Activated CD8-positive, alpha-beta memory T cell treated with anti-CD3 and anti-CD28 coated beads for 4 hours (primary cell): Measurements from ENCODE around the gene CCDC34.

ENCODE experiments used
- DNase-seq, 2 donors: peaks; one replicate each; pipeline ENCODE4 v3.0.0-alpha.2; 2020; ENCODE audit warnings: low read depth in 2 of 2

CCDC34 gene, protein sequence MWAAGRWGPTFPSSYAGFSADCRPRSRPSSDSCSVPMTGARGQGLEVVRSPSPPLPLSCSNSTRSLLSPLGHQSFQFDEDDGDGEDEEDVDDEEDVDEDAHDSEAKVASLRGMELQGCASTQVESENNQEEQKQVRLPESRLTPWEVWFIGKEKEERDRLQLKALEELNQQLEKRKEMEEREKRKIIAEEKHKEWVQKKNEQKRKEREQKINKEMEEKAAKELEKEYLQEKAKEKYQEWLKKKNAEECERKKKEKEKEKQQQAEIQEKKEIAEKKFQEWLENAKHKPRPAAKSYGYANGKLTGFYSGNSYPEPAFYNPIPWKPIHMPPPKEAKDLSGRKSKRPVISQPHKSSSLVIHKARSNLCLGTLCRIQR

DNA sequence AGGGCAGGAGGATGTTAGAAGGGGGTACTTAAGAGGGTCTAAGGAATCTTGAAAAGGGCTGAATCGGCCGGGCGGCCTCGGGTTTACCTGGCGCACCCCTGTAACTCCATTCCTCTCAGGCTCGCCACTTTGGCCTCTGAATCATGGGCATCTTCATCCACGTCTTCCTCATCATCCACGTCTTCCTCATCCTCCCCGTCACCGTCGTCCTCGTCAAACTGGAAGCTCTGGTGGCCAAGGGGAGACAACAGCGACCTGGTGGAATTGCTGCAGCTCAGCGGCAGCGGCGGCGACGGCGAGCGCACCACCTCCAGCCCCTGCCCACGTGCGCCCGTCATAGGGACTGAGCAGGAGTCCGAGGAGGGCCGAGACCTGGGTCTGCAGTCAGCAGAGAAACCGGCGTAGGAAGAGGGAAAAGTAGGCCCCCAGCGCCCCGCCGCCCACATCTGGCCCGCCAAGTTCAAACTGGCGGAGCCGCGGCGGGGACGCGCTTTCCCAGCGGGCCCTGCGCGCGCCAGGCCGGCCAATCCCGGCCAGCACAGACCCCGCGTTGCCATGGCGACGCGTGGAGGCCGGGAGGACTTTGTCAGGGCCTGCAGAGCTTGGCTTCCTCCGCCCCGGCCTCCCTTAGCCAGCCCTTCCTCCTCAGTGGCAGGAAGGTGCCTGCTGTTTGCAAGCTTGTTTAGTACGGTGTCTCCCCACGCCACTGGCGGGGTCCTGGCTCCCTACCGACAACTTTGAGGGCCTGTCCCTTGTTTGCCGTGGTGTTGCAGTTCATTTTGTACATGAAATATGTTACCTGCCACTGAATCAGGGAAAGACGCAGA is at the start of gene CCDC34:
Gene CCDC34, minus strand, starts transcription at position 467 of the 827 bp plus-strand sequence. Its CDS starts 21 bp downstream, at position 446.
- DNase-seq, result peak; percentile 64 to 73

DNA sequence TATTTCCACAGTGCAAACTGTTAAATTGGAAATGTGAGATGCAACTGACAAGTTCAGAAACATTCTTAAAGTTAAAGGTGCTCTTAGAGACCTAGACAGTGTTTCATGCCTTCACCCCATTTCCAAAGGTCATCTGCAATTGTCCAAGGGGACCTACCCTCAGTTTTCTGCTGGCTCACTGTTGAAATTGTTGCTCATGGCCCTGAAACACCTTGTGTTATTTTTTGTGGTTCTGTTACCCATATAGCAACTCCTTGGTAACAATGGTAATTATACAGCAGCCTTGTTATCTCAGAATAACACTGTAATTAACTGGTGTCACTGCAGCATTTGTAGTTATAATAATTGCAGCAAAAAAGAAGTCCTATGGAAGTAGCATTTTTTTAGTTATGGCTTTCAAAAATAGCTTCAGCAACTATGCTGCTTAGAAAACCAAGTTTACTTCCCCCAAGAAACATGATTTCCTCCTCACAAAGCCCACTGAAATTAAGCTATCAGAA is 49.2 kb upstream of the CCDC34 start:
- DNase-seq, result no peak

DNA sequence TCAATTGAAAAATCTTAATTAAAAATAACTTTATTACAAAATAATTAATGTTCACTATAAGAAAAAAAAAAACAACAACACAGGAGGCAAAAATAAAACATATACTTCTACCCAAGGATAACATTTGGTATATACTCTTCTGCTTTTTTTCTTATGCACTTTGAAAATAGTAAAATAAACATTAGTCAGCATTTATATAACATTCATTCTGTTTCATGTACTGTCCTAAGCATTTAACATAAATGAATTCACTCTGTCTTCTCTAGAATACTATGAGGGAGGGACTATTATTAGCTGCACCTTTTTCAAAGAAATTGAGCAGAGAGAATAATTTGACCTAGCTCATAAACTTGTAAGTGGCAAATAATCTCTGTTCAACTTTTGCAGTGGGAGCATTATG is 48.3 kb upstream of the CCDC34 start:
- DNase-seq, result no peak

DNA sequence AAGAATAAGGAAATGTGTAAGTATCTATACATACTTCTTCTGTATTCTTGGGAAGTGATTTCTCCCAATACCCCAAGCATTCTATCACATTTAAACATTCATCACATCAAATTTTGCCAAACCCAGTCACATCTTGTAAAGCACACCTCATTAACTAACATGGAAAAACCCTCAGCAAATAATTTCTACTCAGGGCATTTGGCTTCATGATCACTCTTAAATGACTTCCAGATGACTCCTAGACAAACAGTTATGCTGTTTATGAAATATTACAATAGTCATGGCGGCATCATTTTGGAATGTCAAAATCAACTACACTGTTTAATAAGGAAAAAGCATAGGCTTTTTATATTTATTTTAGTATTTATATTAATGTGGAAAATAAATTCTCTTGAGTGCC is 47.3 kb upstream of the CCDC34 start:
- no peak for DNase-seq

DNA sequence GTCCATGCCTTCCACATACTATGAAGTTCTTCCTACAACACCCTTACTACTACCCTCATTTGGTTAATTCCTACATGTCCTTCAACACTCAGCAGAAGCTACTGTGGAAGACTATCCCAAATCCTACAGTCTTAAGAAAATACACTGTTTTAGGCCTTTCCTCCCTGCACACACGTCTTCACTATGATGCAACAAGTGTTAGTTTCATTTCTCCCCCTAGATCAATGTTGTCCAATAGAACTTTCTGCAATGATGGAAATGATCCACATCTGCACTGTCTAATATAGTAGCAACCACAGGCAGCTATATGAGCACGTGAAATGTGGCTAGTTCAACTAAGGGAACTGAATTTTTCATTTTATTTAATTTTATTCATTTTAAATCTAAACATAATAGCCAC is 46.7 kb upstream of the CCDC34 start:
- DNase-seq, result no peak

DNA sequence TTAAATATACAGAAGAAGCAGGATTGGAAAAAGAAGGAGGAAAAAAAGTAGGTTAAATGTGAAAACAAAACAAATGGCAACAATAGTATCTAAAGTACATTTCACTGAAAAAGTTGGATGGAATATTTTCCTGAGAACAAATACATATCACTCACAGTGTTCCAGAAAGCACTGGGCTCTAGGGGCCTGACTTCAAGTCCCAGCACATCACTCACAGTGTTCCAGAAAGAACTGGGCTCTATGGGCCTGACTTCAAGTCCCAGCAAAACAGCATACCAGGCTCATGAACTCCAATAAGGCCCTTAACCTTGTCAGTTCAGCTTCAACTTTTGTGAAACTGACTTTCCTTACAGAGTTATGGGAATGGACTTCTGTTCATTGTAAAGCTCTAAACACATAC is 46.0 kb upstream of the CCDC34 start:
- DNase-seq, result no peak

DNA sequence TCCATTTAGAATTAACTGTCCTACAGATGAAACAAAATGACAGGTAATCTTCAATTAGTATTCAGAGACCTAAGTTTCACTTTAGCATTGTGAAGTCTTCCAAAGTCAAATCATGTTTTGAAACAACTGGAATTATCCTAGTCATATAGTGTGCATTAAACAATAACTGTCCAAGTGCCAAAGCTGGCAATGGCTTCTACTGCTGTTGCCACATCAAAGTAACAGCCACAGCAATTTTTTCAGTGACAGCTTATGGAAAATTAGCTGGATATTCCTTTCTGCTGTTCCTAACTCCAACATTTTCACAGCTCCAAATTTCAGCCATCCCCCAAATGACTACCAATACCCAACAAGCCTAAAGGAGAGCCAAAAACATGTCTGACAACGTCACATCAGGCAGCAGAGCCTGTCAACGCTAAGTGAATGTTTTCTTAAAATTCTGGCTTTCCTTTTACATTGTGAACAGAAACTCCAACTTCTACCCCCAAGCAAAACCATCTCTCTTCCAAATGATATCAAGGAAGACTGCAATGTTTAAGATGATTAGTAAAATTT is 45.3 kb upstream of the CCDC34 start:
- DNase-seq, result no peak

DNA sequence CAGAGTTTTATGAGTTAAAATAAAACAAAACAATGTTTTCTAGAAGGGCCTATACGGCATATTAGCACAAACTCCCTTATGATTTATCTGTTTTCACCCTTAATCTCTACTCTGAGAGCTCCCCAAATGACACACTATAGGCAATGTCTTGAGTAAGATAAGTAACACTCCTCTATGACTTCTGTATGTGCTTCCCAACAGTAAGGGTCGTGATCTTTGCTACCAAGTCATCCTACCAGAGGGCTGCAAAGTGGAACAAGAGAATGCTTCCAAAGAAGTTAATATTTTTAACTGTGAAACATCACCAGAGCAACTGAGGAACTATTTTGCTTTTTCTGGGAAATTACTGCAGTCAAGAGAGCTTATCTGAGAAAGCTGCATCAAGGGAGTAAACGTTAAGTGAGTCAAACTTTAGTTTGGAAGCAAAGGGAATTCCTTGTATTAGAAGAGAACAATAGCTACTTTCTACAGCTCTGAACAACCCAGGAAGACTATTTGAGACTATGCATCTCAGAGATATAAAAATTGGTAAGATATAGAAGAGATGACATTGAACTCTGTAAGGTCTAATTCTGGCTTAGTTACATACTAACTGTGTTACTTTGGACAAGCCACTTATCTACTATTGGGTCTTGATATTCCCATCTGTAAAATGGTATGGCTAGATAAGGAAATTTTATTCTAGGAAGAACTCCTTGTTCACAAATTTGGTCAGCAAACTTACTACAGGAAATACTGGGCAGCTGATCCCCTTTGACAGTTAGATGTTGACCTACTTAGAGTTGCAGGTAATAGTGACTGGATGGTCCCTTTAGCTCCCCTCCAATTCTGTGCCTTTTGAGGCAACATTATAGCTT is 43.7 kb upstream of the CCDC34 start:
- DNase-seq, result no peak

DNA sequence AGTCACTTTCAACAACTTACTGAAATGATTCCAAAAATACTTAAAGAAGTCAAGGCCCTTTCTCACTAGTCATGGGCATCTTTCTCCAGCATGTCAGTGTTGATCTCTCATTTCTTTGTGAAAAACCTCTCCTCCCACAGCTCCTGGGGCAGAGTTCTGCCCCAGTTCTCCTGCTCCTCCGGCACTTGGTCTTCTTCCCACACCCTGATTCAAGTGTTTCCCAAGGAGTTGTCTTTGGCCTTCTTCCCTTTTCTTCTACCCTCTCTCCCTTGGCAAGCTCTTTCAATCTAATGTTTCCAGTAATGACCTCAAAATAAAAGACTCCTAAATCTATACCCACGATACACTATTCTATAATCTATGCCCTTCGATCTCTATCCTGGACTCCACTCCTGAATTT is 42.1 kb upstream of the CCDC34 start:
- no peak for DNase-seq

DNA sequence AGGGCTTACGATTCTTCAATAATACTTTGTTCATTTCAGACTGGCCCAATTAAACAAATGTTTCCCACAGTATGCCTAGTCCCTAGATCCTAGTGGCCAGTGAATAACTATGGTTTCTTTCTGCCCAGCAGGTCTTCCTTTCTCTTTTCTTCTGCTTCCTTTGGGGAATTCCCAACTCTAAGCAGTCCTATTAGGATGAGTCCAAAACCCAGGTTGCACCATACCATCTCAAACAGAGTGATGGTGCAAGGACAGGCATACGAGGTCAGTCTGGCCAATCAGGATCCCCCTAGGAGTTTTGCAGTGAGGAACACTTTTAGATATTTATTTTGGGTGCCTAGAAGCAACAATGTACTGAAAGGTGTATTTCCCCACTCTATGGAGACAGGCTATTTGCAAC is 41.4 kb upstream of the CCDC34 start:
- DNase-seq, result no peak

DNA sequence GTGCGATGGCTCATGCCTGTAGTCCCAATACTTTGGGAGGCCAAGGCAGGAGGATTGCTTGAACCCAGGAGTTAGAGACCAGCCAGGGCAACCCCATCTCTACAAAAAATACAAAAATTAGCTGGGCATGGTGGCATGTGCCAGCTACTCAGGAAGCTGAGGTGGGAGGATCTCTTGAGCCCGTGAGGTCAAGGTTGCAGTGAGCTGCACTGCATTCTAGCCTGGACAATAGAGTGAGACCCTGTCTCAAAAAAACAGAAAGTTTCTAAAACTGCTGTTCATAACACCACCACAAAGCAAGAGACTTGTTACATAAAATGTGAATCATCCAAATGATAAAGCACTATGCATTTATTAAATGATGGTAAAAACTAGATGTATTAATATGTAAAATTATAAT is 40.2 kb upstream of the CCDC34 start:
- DNase-seq, result no peak

DNA sequence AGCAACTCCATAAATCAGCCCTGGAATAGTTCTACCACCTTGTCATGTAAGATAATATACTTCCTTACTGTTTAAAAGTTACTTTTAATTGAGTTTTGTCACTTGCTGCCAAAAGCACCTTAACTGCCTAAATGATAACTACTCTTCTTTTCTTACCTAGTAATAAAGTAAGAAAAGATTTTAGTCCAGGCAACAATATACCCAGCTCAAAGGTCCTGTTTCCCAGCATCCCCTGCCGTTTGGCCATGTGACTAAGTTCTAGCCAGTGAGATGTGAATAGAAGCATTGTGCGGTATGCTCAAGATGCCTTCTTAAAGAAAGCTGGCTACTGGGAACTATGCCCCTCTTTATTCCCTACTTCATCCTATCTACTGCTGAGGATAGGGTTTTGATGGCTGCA is 39.4 kb upstream of the CCDC34 start:
- DNase-seq, result no peak

DNA sequence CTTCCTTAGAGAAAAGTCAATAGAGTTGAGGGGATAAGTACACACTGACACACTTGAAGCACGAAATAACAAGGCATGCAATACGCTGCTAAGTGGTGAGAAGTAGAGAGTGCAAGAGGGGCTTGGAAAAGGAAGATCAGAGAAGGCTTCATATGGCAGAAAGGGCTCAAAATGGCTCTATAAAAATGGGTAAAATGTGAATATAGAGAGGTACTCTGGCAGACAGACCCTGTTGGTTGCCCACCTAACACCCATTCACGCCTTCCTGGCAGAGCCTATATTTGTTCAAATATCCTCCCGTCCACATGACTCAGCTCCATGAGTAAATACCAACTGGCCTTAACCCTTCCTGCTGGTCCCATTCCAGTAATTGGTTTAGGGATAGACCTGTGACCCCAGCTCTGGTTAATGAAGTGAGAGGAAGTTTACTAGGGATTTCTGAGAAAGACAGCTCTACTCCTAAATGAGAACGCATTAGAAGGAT is 38.9 kb upstream of the CCDC34 start:
- no peak for DNase-seq

DNA sequence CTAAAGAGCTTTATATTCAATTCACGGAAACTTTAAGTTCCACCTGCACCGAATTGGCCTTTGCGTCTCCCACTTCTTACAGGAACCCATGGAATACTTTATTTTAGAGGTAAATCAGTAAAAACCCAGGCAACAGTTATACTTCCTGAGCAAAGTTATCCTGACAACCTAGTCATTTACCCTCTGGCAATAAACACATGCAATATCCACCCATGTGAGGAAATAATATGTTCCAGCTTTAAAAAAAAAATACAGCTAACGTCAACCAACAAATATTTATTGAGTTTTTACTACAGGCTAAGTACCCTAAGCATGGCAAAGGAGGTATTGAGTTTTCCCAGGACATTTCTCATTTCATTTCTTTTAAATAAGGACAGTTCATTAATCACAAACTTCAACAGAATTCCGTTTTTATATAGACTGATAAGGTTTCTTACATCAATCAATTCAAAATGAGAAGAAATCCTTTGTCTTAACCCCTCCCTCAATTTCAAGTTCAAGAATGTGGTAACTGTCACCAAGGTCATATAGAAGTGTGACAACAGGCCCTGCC is 38.3 kb upstream of the CCDC34 start:
- no peak for DNase-seq

DNA sequence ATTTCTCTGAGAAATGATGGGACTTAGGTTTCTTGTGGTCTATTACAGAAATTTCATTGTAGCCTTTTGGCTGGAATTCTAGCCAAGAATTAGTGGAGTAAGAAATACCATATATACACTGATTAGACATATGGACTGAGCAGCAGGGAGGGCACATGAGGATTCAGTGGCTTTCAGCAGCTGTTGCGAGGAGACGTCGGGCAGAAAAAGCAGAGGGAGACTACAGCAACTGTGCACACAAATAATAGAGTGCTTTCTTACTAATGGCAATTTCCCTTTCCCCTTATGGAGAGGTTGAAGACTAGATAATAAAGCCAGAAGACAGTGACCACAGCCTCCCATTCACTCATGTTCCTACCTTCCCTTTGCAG is 35.4 kb upstream of the CCDC34 start:
- no peak for DNase-seq

DNA sequence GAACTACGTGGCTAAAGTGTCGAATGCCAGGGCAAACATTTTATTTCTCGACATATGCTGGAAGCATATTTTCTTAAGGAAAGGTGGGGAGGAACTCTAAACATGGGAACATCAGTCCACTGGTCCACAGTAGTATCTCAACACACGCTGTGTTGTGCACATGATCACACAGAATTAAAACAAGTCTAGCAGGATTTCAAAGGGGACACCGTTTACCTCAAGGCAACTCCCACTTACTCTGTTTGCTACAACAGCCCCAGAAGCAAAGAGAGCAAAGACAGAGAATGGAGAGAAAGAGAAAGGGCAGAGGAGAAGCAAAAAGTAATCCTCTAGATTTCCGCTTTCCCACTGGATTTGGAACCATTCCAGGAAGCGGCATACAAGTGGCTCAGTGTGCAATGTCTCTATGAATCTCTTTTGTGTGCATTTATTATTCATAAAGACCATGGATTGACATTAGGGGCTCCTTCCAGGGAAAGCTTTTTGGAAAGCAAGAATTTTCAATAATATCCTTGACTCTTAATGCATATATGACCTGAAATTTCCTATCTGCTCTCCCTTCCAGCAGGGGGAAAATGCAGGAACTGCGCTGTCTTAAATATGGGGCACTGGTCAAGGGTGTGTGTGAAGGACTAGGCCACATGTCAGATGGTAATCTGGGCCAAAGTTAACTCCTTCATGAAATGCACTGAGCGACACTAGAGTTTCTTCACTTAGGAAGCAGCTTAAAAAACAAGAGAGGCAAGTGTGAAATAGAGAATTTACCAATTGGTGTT is 34.8 kb upstream of the CCDC34 start:
- DNase-seq, result no peak

DNA sequence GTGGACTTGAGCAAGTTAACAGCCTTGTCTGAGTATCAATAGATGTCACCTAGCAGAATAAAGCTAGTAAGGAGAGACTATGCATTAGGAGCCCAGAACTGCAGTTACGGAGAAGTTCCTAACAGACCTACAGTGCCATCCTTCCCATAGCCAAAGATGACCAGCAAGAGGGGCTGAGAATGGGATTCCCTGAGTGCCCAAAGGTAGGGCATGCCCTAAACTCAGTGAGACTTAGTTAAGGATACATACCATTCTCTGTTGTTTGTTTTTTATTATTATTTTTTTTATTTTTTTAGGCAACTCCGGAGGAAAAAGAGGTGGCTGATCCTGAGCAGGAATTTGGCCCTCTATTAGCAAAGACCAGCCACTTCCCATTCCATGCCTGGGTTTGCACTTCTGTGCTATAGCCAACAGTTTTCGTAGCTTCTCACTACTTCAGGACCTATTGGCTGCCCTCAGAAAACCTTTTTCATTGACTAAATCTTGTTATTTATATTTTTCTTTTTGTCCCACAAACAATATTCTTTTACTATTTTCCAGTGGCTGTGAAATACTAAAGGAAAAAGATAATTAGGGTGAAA is 33.3 kb upstream of the CCDC34 start:
- no peak for DNase-seq

DNA sequence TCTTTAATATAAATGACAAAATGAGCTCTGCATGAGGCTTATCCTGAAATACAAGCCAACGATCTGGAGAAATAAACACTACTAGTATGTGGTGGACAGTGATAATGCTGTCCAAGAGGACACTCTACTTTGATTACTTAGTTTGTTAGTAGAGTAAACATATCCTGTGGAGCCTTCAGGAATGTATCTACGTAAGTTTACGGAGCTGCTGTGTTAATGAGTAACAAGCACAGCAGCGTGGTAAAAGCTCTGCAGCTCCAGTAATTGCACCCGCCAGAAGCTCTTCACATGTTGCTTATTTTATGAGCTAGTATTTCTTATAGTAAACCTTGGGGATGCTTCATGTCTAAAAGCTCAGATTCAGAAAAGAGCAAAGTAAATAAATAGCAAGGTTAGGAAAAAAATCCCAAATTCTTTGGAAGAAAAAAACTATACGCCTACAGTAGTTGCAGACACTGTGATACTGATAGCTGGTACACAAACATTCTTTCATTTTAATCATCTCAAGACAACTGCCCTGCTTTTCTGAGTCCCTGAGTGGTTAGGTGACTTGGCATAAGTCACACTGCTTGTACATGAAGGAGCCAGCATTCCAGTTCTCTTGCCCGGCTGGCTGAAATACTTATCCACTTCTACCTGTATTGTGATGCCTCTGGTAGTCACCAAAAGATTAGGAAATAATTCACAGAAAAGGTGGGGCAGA is 32.7 kb upstream of the CCDC34 start:
- DNase-seq, result no peak

DNA sequence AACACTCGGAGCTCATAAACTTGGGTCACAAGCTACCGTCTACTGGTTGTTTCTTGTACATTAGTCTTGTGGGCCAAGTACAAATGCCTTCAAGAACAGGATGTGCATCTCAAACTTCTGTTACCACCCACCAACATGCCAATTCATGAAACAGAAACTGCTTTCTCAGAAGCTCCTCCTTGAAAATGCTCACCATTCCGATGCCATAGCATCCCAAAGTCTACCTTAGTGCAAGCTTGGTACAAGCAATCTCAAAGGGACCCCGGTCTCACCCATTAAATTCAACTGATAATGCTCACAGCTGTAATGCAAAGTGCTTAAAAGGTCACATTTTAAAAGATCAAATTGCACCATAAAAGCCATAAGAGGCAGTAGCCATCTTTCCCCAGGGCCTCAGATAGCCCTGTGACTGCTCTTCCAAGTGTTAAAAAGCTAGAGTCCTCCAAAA is 31.8 kb upstream of the CCDC34 start:
- no peak for DNase-seq
